Small intestine (tissue), 7 donors: ENCODE measurements around the gene CDH8. TPM values are rescaled to one million over a fixed set of nuclear protein-coding genes. Genes with fewer than 3 reads are reported as not detected.

Experiments used
- DNase-seq, 2 donors: peaks; one replicate each; pipeline versions ENCODE4 v3.0.0 to v3.0.0-alpha.2; 2013
- FAIRE-seq: peaks from 2 replicates; lab custom pipeline; 2012; peaks lifted over from hg19 to GRCh38; lab: Jason Lieb, UNC
- H3K27ac ChIP-seq, 3 donors: one replicate each; pipeline ENCODE4 v1.5.1; 2013; ENCODE audit warnings: low read length in 2 of 3, mild to moderate bottlenecking in 2 of 3, control low read depth in 1 of 3, inconsistent platforms in 1 of 3, low read depth in 1 of 3, moderate library complexity in 1 of 3
- H3K27me3 ChIP-seq, 3 donors: one replicate each; pipeline ENCODE4 v1.6.1; 2013; ENCODE audit warnings: low read length in 3 of 3, inconsistent platforms in 1 of 3; ENCODE audit not compliant: control insufficient read depth in 3 of 3, insufficient read depth in 3 of 3
- H3K36me3 ChIP-seq, 3 donors: one replicate each; pipeline ENCODE4 v1.6.1; 2013; ENCODE audit warnings: low read length in 3 of 3, inconsistent platforms in 1 of 3, low read depth in 1 of 3, mild to moderate bottlenecking in 1 of 3, moderate library complexity in 1 of 3; ENCODE audit not compliant: control insufficient read depth in 3 of 3, insufficient read depth in 2 of 3
- H3K4me1 ChIP-seq, 3 donors: one replicate each; pipeline ENCODE4 v1.6.1; 2013; ENCODE audit warnings: low read length in 2 of 3, inconsistent platforms in 1 of 3, low read depth in 1 of 3, mild to moderate bottlenecking in 1 of 3, moderate library complexity in 1 of 3; ENCODE audit not compliant: control insufficient read depth in 3 of 3, insufficient read depth in 2 of 3
- H3K4me3 ChIP-seq, 3 donors: one replicate each; pipeline ENCODE4 v1.5.1; 2013; ENCODE audit warnings: low read length in 3 of 3, control low read depth in 1 of 3, inconsistent platforms in 1 of 3, low read depth in 1 of 3, mild to moderate bottlenecking in 1 of 3, moderate library complexity in 1 of 3
- H3K9me3 ChIP-seq, 2 donors: one replicate each; pipeline ENCODE4 v1.6.1; 2013; ENCODE audit warnings: low read depth in 1 of 2, low read length in 1 of 2; ENCODE audit not compliant: control insufficient read depth in 2 of 2, insufficient read depth in 1 of 2
- WGBS, 3 donors: extraction: QIAGEN DNeasy Blood & Tissue Kit; methylation state at CpG; one replicate each; pipeline ENCODE4 v1.1.7; 2013; 5-methylcytosine and 5-hydroxymethylcytosine counted together
- polyA plus RNA-seq, 4 donors: library from polyadenylated mRNA; stranded (reverse) in 3 of 4; unstranded in 1 of 4; fragments of 200-250 nt in 3 of 4; fragments of 120-200 nt in 1 of 4; gene quantifications; one replicate each; pipeline versions ENCODE4 v1.2.1 to v1.2.3, GENCODE V29; 2013
- donor health status: healthy with polysubstance abuse.
- donor health status: control.
- donor health status: control.
- donor health status: Bipolar disorder and iron deficiency.
- donor health status: healthy.

Gene CDH8
- polyA plus RNA-seq, 4 donors = 1.1 TPM; not detected in 2

- Histone ChIP-seq H3K4me3 (no peak overlapping the region), H3K4me1 (no peaks in the 10 kb centered on the region), H3K9me3 (no peaks in the 10 kb centered on the region), H3K36me3 (no peaks in the 10 kb centered on the region), H3K27ac (no peak overlapping the region), H3K27me3 (no peaks in the 10 kb centered on the region)
- 76 to 84% (median 81%) methylated on average over 6 of the region's 6 CpGs for WGBS, 3 donors
- FAIRE-seq (no peak), DNase-seq (no peak)
Observed at GRCh38 chr16:61862221-61863155, 173.8 kb downstream of the CDH8 start.

- H3K9me3 ChIP-seq = peaks cover 0 to 2% of the 10 kb centered on the region in 2 donors
- H3K27me3 ChIP-seq = no peaks in the 10 kb centered on the region
- no peaks in the 10 kb centered on the region for H3K36me3 ChIP-seq
- 94 to 100% (median 95%) methylated on average over 1 of the region's 1 CpG for WGBS, 3 donors
- no peak overlapping the region for H3K27ac ChIP-seq
- no peak overlapping the region for H3K4me3 ChIP-seq
- no peaks in the 10 kb centered on the region for H3K4me1 ChIP-seq
- no peak for DNase-seq
- FAIRE-seq = no peak
Observed at GRCh38 chr16:61858988-61859387, 177.2 kb downstream of the CDH8 start.

GRCh38 chr16:61842666-61843065 is 193.6 kb downstream of the CDH8 start:
- no peak for FAIRE-seq
- H3K36me3 ChIP-seq = no peaks in the 10 kb centered on the region
- 65 to 74% (median 69%) methylated on average over 2 of the region's 2 CpGs for WGBS, 3 donors

GRCh38 chr16:61836804-61837393 is 199.3 kb downstream of the CDH8 start:
- FAIRE-seq (no peak), DNase-seq (no peak)
- 59 to 61% (median 59%) methylated on average over 3 of the region's 3 CpGs for WGBS, 3 donors

More at GRCh38 chr16:61842666-61843065, 193.6 kb downstream of the CDH8 start:
- Histone ChIP-seq H3K27ac (no peak overlapping the region), H3K27me3 (no peaks in the 10 kb centered on the region), H3K4me1 (no peaks in the 10 kb centered on the region), H3K4me3 (no peak overlapping the region), H3K9me3 (no peaks in the 10 kb centered on the region)
- DNase-seq = no peak

GRCh38 chr16:61834082-61834481 is 202.2 kb downstream of the CDH8 start:
- H3K27ac ChIP-seq = no peak overlapping the region
- FAIRE-seq = no peak
- no peaks in the 10 kb centered on the region for H3K27me3 ChIP-seq
- no peak overlapping the region for H3K4me3 ChIP-seq
- H3K9me3 ChIP-seq = no peaks in the 10 kb centered on the region
- no peaks in the 10 kb centered on the region for H3K36me3 ChIP-seq
- whole genome bisulfite sequencing, 3 donors = 19 to 56% (median 37%) methylated on average over 2 of the region's 2 CpGs
- DNase-seq = no peak
- no peaks in the 10 kb centered on the region for H3K4me1 ChIP-seq

More at GRCh38 chr16:61836804-61837393, 199.3 kb downstream of the CDH8 start:
- no peaks in the 10 kb centered on the region for H3K4me1 ChIP-seq
- no peaks in the 10 kb centered on the region for H3K27me3 ChIP-seq
- H3K27ac ChIP-seq = no peak overlapping the region
- no peak overlapping the region for H3K4me3 ChIP-seq
- no peaks in the 10 kb centered on the region for H3K9me3 ChIP-seq
- no peaks in the 10 kb centered on the region for H3K36me3 ChIP-seq

GRCh38 chr16:61831351-61831917 is 204.8 kb downstream of the CDH8 start:
- H3K36me3 ChIP-seq = no peaks in the 10 kb centered on the region
- no peak overlapping the region for H3K4me3 ChIP-seq
- H3K4me1 ChIP-seq = no peaks in the 10 kb centered on the region
- H3K27me3 ChIP-seq = no peaks in the 10 kb centered on the region
- DNase-seq (no peak), FAIRE-seq (no peak)
- 79 to 82% (median 79%) methylated on average over 5 of the region's 5 CpGs for WGBS, 3 donors
- no peaks in the 10 kb centered on the region for H3K9me3 ChIP-seq
- H3K27ac ChIP-seq = no peak overlapping the region

GRCh38 chr16:61829631-61830030 is 206.6 kb downstream of the CDH8 start:
- Histone ChIP-seq H3K9me3 (no peaks in the 10 kb centered on the region), H3K4me3 (no peak overlapping the region), H3K27me3 (no peaks in the 10 kb centered on the region), H3K27ac (no peak overlapping the region), H3K36me3 (no peaks in the 10 kb centered on the region), H3K4me1 (no peaks in the 10 kb centered on the region)
- DNase-seq (no peak), FAIRE-seq (no peak)
- 17 to 43% (median 24%) methylated on average over 2 of the region's 2 CpGs for WGBS, 3 donors

GRCh38 chr16:61823326-61823725 is 212.9 kb downstream of the CDH8 start:
- Histone ChIP-seq H3K9me3 (no peaks in the 10 kb centered on the region), H3K4me3 (no peak overlapping the region), H3K27ac (no peak overlapping the region), H3K4me1 (no peaks in the 10 kb centered on the region), H3K27me3 (no peaks in the 10 kb centered on the region), H3K36me3 (no peaks in the 10 kb centered on the region)
- 77 to 84% (median 78%) methylated on average over 1 of the region's 1 CpG for WGBS, 3 donors
- DNase-seq (no peak), FAIRE-seq (no peak)
